HG03097 (cell line): ENCODE measurements around the gene INTS11.

Source experiments
- ATAC-seq: cut with Tn5 transposase; IDR thresholded peaks from one replicate; pipeline ENCODE4 v1.9.1; 2021; ENCODE audit not compliant: unreplicated experiment, low FRiP score

Gene INTS11

DNA sequence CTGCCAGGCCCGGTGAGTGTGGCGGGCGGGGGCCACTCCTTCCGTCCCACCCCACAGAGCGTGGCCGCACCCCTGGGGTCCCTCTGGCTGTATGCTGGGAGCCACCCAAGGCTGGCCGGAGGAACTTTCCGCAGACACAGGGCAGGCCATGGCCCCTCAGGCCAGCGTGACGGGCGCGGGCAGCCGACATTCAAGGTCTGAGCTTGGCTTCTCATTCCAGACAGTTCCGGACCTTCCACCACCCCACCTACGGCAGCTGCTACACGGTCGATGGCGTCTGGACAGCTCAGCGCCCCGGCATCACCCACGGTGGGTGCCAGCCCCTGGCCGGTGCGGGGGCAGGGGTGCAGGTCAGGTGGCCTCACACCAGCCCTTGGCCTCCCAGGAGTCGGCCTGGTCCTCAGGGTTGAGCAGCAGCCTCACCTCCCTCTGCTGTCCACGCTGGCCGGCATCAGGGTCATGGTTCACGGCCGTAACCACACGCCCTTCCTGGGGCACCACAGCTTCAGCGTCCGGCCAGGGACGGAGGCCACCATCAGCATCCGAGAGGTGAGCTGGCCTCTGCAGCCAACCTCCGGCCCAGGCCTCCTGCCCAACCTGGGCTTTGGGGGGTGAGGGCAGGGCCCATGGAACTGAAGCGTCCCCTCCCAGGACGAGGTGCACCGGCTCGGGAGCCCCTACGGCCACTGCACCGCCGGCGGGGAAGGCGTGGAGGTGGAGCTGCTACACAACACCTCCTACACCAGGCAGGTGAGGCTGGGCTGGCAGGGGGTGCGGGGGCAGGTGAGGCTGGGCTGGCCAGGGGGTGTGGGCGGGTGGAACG is 37.0 kb downstream of the INTS11 start:
- ATAC-seq: no peak

DNA sequence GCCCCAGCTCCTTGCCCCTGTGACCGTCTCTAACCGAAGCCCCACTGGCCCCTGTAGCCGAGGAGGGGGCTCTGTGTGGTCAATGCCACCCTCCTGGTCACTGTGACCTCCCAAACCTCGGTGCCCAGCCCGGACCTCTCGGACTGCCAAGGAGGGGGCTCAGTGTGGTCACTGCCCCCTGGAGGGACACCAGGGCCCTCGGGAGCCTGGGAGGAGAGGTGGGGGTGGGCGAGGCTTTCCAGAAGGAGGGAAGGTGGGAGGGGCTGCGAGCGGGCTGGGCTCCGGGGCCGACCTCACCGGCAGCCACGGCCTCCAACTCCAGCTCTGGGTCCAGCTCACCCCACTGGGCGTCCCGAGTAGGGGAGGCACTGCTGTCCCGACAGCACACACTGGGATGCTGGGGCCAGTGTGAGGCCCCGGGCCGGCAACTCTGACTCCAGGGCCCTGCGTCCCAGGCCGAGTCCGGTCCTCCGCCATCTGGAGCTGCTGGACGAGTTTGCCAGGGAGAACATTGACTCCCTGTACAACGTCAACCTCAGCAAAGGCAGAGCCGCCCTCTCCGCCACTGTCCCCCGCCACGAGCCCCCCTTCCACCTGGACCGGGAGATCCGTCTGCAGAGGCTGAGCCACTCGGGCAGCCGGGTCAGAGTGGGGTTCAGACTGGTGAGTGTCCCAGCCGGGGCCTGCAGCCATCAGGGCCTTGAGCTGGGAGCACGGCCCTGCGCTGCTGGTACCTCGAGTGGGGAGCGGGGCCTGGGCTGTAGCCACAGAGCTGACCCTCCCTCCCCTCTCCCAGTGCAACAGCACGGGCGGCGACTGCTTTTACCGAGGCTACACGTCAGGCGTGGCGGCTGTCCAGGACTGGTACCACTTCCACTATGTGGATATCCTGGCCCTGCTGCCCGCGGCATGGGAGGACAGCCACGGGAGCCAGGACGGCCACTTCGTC is 37.9 kb downstream of the INTS11 start:
- ATAC-seq: no peak

DNA sequence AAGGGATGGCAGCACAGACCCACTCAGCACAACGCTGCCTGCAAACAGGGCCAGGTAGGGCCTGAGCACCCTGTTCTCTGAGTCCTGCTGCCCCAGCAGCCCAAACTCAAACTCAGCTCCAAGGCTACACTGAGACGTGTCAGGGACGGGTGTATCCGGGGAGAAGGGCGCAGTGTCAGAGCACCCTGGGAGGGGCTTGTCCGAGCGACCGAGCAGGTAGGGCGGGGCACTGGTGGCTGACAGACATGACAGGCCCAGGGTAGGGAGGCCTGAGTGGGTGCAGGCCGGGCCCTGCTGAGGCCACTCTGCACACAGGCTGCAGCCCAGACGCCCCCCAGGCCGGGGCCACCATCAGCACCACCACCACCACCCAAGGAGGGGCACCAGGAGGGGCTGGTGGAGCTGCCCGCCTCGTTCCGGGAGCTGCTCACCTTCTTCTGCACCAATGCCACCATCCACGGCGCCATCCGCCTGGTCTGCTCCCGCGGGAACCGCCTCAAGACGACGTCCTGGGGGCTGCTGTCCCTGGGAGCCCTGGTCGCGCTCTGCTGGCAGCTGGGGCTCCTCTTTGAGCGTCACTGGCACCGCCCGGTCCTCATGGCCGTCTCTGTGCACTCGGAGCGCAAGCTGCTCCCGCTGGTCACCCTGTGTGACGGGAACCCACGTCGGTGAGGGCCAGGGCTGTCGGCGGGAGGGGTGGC is 38.7 kb downstream of the INTS11 start:
- no peak for ATAC-seq

DNA sequence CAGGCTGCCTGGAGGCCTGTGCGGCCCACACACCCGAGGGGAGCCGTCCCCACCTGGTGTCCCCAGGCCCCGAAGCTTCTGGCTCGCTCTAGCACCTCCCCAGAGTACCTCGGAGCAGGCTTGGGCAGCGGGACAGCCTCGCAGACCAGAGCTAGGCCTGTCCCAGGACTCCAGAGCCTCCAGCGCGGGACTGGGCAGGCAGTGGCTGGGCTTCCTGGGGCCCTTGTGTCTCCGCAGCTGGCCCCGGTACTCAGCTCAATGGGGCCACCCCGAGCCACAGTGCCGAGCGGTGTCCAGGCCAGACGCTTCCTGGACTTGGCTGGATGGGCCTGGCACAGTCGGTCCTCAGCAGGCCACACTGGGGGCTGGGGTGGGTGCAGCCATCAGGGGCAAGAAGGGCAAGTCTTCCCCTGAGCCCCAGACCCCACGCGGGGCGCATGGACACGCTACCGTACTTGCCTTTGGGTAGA is 39.3 kb downstream of the INTS11 start:
- no peak for ATAC-seq

DNA sequence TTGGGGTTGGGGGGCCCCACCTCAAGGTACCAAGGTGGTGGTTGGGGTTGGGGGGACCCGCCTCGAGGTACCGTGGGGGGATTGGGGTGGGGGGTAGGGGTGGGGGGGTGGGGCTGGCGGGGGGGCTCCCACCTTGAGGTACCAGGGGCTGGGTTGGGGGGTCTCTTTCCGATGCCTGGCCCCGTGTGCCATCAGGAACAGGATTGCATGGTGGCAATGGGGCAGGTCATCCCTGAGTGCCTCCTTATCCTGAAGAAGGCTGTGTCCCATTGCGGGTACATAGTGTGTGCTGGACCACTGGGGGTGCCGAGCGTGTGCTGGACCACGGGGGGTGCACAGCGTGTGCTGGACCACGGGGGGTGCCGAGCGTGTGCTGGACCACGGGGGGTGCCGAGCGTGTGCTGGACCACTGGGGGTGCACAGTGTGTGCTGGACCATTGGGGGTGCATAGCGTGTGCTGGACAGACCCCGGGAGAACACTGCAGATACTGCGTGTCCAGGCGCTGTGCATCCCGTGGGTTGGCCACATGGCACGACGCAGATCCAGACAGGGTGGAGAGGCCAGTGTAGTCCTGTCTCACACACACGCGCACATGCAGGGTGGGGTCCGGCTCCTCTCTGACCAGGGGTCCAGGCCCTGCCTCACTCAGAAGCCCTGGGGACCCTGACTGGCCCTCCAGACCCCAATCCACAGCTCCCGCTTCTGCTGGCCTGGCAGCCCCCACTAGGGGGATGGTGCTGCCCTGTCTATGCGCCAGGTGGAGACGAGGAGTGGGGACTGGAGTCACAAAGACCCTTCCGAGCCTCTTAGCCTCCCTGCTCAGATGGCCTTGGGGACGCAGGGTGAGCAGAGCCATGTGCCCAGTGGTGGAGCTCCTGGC is 40.0 kb downstream of the INTS11 start:
- ATAC-seq: no peak

DNA sequence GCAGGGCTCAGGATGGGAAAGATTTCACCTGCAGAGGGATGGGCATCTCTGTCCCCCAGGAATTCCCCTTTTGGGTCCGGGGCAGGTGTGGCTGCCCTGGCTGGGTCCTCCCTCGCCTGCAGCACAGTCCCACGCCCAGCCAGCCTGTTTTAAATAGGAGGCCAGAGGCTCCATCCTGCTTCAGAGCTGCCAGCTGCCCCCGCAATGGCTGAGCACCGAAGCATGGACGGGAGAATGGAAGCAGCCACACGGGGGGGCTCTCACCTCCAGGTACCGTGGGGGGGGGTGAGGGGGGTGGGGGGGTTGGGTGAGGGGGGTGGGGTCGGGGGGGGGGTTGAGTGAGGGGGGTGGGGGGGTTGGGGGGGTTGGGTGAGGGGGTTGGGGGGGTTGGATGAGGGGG is 40.6 kb downstream of the INTS11 start:
- ATAC-seq: no peak

DNA sequence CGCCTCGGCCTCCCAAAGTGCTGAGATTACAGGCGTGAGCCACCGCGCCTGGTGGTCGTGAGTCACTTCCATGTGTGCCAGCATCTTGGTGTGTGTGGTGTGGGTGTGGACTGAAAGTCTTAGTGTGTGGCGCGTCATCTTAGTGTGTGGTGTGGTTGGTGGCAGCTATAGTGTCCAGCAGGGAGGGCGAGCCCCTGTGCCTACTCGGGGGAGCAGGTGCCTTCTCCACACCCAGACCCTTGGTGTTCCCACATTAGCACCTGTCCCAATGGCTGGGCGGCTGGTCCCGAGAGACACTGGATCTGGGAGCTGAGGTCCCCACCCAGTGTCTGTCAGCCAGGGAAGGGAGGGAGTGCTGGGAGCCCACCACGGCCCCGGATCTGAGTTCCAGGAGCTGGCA is 41.5 kb downstream of the INTS11 start:
- no peak for ATAC-seq

DNA sequence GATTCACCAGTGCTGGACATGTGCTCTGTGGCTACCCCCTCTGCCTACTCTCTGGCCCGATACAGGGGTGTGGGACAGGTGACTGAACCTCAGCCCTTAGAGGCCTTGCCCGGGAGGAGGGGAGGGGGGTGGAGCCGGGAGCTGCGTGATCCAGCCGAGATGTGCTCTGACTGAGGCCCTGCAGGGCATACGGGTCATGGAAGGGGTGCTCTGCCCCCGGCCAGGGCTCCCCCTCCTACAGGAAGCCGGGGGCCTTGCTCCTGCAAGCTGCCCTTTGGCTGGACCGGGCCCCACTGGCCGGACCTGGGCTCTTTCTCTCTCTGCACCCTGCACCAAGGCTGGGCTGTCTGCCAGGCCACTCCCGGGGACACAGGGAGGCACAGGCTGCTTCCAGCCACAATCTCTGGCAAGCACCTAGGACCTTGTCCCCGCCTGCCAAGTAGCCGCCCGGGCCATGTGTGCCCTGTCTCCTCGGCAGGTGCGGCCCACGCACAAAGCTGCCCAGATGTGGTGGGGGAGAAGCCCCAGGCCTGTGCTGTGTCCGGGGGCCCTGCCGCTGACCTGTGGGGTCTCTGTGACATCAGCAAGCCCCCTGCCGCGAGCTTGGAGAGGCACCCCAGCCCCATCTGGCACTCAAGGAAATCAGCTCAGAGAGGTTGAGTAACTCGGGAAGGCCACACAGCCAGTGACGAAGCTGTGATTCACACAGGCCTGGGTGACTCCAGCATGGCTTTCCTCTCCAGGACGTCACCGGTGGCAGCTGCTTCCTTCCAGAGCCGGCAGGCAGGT is 42.7 kb downstream of the INTS11 start:
- no peak for ATAC-seq

DNA sequence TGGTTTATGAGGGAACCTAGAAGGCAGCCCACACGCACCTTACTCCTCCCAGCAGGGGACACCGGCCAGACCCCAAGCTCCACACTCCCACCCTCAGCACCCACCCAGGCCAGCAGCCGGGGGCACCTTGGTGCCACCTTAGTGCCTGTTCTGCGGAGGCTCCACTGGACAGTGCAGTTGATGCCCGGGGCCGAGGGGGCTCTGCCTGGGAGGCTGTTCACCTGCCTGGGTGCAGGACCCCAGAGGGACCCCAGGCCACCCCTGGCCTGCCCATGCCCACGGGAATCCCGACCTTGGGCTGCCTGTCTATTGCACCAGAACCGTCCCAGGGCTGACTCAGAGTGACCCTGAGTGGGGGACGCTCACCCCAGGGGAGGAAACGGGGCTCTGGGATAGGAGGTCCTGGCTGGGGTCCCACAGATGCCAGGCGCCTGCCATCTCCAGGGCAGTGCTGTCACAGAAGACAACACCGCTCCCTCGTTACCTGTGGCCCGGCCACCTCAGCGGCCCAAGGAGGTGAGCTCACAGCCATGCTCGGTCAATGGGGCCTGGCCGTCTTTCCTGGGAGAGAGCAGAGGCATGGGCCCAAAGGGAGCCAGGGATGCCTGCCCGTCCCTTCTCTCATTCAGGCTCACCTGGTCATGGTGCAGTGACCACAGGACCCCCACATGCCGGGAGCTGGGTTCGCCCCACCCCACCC is 43.5 kb downstream of the INTS11 start:
- ATAC-seq: no peak

DNA sequence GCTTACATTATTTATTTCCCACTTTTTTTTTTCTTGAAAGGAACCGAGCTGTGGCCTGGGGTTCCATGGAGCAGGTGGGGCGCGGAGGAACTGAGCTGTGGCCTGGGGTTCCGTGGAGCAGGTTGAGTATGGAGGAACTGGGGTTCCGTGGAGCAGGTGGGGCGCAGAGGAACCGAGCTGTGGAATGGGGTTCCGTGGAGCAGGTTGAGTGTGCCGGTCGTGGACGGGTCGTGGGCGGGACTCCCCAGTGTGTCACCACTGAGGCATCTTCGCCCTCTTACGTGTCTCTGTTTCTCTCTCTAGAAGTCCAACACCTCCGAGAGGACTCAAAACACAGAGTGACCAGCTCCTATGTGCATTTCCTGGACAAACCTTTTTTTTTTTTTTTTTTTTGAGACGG is 45.4 kb downstream of the INTS11 start:
- no peak for ATAC-seq

DNA sequence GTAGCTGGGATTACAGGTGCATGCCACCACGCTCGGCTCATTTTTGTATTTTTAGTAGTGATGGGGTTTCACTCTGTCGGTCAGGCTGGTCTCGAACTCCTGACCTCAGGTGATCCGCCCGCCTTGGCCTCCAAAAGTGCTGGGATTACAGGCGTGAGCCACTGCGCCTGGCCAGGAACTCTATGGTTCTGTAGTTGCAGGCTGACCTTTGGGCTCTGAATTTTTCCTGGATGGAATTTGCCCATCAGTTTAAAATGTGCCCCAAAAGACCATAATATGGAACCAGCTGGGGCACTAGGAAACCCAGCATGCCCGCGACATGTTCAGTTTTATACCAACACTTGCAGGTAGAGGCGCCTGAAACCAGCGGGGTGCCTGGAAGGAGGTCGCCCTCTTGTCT is 45.8 kb downstream of the INTS11 start:
- ATAC-seq: no peak

DNA sequence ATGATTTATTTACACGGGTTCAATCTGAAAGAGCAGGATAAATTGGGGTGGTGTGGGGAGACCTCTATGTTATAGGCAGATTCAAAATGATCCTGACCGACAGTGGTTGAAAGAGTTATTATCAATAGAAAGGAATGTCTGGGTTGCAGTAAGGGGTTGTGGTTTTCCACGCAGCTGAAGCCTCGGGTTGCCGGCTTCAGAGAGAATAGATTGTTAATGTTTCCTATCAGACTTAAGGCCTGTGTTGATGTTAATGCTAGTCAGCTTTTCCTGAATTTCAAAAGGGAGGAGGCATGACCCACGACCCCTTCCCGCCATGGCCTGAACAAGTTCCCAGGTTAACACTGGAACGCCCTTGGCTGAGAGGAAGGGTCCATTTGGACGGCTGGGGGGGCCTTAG is 48.6 kb downstream of the INTS11 start:
- no peak for ATAC-seq

DNA sequence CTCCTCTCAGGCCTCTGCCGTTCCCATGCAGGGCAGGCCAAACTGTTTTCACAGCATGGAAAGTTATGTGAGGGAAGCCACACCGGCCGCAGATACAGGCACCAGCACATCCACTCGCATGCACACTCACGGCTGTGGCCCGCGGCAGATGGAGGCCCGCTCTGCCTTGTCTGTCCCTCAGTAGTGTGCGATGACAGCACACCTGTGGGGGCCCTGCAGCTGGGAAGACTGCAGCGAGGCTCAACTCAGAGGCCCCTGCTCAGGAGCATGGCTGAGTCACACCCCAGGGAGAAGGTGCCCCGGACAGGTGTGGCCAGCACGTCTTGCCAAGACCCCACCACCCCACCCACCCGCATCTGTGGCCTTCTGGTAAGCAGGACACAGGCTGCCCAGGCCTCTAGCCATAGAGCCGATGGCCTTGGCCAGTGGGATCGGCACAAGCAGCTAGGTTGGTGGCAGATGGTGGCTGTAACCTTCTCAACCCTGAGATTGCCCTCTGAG is 49.5 kb downstream of the INTS11 start:
- no peak for ATAC-seq

DNA sequence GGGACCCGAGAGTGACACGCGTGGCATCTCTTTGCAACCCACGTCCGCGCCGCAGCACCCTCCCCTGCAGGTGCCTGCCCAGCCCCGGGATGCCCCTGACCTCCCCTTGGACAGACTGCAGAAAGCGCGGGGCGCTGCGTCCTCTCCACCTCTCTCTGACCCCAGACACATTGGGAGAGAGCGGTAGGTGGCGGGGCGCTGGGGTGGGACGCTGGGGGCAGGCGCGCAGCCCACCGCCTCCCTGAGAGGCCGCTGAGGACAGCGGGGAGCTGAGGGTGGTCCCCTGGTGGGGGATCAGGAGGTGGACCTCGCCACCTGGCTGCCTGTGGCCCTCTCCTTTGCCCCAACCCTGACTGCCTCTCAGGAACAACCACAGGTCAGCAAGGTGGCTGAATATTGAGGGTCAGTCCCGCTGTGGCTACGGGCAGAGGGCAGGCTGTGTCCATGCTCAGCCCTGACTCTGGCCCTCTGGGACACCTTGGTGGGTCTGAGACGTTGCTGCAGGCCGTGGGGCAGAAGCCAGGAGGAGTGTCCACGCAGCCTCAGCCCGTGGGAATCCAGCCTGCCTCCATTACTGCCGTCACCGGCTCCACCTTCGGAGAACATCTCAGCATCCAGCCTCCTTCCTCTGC is 50.0 kb downstream of the INTS11 start:
- ATAC-seq: no peak

DNA sequence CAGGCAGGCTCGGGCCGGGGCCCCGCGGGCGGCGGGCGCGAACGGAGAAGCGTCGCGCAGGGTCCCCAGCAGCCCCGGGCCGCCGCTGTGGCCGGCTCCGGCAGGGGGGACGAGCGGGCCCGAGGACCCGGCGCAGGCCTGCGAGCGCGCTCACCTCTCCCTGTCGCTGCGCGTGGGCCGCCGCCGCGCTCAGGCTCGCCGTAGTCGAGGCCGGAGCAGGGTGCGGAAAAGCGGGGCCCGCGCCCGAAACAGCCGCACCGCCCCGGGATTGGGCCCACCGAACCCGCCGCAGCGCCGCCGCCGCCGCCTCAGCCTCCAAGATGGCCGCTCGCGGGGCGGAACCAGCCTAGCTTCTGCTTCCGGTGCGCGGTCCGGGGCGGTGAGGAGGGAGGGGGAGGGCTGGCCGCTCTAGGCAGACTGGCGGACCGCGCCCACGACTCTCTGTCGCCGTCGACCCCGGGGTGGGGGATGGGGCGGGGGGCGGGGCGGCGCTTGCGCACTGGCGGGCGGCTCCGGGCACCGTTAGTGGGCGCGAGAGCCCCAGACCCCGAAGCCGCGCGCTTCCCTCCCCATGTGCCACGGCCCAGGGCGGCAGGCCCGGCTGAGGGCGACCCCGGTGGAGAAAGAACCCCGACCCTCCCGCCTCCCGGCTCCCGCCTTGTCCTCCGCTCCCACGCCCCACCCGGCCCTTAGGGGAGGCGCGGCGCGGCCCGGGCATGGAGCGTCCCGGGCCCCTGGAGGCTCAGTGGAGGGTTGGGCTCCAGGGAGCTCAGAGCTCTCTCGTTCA is 50.8 kb downstream of the INTS11 start, which contains the start of gene UBE2J2:
Gene UBE2J2 (minus strand): TSS at position 343 of the 787 bp plus-strand sequence. CDS start 5,862 bp downstream, outside the sequence.
- ATAC-seq: peak; percentile 66

DNA sequence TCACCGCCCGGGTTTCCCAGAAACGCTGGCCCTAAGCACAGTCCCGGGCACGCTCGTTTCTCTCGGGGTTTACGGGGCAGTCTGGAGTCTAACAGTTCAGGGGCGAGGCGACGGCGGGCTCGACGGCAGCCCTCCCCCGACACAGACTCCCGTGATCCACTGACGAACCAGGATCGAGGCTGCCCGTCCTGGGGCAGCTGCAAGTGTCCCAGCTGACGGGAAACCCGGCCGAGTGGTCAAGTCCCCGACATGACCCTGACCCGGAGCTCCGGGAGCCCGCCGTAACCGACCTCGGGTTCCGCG is 51.3 kb downstream of the INTS11 start:
- peak; percentile 17 for ATAC-seq
